ENCODE results near the gene SPINK6. TPM values are rescaled to one million over a fixed set of nuclear protein-coding genes. Genes with fewer than 3 reads are reported as not detected.

Gene SPINK6
- total and polyA plus RNA-seq, 10 donors: not detected

GRCh38 chr5:148166550-148167283 lies 36.1 kb upstream of the SPINK6 start:
- TF ChIP-seq POLR2AphosphoS5 (IDR thresholded peaks at IDR 0.05) (no peak), POLR2A (IDR thresholded peaks at IDR 0.05) (no peak)
- TF ChIP-seq, protein P1, sequence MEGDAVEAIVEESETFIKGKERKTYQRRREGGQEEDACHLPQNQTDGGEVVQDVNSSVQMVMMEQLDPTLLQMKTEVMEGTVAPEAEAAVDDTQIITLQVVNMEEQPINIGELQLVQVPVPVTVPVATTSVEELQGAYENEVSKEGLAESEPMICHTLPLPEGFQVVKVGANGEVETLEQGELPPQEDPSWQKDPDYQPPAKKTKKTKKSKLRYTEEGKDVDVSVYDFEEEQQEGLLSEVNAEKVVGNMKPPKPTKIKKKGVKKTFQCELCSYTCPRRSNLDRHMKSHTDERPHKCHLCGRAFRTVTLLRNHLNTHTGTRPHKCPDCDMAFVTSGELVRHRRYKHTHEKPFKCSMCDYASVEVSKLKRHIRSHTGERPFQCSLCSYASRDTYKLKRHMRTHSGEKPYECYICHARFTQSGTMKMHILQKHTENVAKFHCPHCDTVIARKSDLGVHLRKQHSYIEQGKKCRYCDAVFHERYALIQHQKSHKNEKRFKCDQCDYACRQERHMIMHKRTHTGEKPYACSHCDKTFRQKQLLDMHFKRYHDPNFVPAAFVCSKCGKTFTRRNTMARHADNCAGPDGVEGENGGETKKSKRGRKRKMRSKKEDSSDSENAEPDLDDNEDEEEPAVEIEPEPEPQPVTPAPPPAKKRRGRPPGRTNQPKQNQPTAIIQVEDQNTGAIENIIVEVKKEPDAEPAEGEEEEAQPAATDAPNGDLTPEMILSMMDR (IDR thresholded peaks at IDR 0.05 in 8 of 11, conservative IDR thresholded peaks at IDR 0.05 in 3 of 11): no peak
- 83 to 87% (median 86%) methylated on average over 4 of the region's 4 CpGs for WGBS, 5 donors
- intact Hi-C loops (cut with DNase I; ENCODE audit: low total_unique reads): no loop called here
- Histone ChIP-seq H3K36me3 (no peaks in the 10 kb centered on the region), H3K27me3 (replicated peaks in 1 of 7) (peaks cover 0 to under 1% (median 0%) of the 10 kb centered on the region in 7 donors), H3K27ac (no peak overlapping the region), H3K4me1 (no peaks in the 10 kb centered on the region), H3K9me3 (no peaks in the 10 kb centered on the region), H3K4me3 (no peak overlapping the region)
- no peak for DNase-seq

- WGBS, 5 donors: 81 to 100% (median 87%) methylated on average over 1 of the region's 1 CpG
- H3K27ac ChIP-seq: no peak within 1 kb of the TSS
- H3K27me3 ChIP-seq (replicated peaks in 1 of 7): peaks cover 0 to 11% (median 0%) of the 10 kb centered on the region in 7 donors
- no peaks in the 10 kb centered on the region for H3K4me1 ChIP-seq
- intact Hi-C loops (cut with DNase I; ENCODE audit: low total_unique reads): no loop called here
- H3K9me3 ChIP-seq: no peaks in the 10 kb centered on the region
- TF ChIP-seq, protein P1 (IDR thresholded peaks at IDR 0.05 in 8 of 11, conservative IDR thresholded peaks at IDR 0.05 in 3 of 11): no peak
- TF ChIP-seq POLR2AphosphoS5 (IDR thresholded peaks at IDR 0.05) (no peak), POLR2A (IDR thresholded peaks at IDR 0.05) (no peak)
- no peak for DNase-seq
- H3K4me3 ChIP-seq: no peak within 1 kb of the TSS
- no peaks in the 10 kb centered on the region for H3K36me3 ChIP-seq
Observed at GRCh38 chr5:148168246-148168645, 34.6 kb upstream of the SPINK6 start, which contains the start of gene SPINK14. TSS of gene SPINK14 (plus strand) at chr5:148168546. CDS start at chr5:148169733, 1,187 bp downstream.

- no peak overlapping the region for H3K4me3 ChIP-seq
- no peaks in the 10 kb centered on the region for H3K4me1 ChIP-seq
- no peak overlapping the region for H3K27ac ChIP-seq
- 76 to 88% (median 79%) methylated on average over 2 of the region's 2 CpGs for WGBS, 5 donors
- no peaks in the 10 kb centered on the region for H3K36me3 ChIP-seq
- TF ChIP-seq, protein P1 (IDR thresholded peaks at IDR 0.05 in 8 of 11, conservative IDR thresholded peaks at IDR 0.05 in 3 of 11): no peak
- intact Hi-C loops (cut with DNase I; ENCODE audit: low total_unique reads): no loop called here
- peaks cover 0 to 11% (median 0%) of the 10 kb centered on the region in 7 donors for H3K27me3 ChIP-seq (replicated peaks in 1 of 7)
- H3K9me3 ChIP-seq: no peaks in the 10 kb centered on the region
- DNase-seq: no peak
Observed at GRCh38 chr5:148172377-148172776, 30.5 kb upstream of the SPINK6 start.

DNA sequence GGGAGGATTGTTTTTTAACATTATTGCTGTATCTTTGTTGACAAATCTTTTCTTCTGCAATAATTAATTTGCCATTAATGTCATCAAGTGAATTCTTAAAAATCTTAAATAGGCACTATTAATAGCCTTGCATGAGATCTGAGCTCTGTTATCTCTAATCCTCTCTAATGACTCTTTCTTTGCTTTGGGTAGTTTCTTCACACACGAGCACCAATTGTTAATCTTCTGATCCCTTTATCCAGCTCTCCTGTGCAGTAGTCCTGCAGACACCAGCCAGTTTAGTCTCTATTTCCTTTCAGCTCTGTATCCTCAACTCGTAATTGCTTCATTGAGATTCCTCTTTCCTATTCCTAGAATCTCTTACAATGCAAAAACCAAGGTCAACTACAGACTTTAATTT lies 26.4 kb upstream of the SPINK6 start:
- WGBS, 5 donors: 36 to 56% (median 49%) methylated on average over 2 of the region's 2 CpGs
- H3K4me3 ChIP-seq: no peak overlapping the region
- intact Hi-C loops (cut with DNase I; ENCODE audit: low total_unique reads): no loop called here
- no peak overlapping the region for H3K27ac ChIP-seq
- H3K27me3 ChIP-seq (replicated peaks in 1 of 7): peaks cover 0 to 11% (median 0%) of the 10 kb centered on the region in 7 donors
- H3K9me3 ChIP-seq: no peaks in the 10 kb centered on the region
- no peaks in the 10 kb centered on the region for H3K4me1 ChIP-seq
- no peak for DNase-seq
- no peaks in the 10 kb centered on the region for H3K36me3 ChIP-seq
- TF ChIP-seq, protein P1 (IDR thresholded peaks at IDR 0.05 in 8 of 11, conservative IDR thresholded peaks at IDR 0.05 in 3 of 11): no peak
- TF ChIP-seq POLR2AphosphoS5 (IDR thresholded peaks at IDR 0.05): no peak
- no peak for TF ChIP-seq POLR2A (IDR thresholded peaks at IDR 0.05)
